Suprapubic skin (tissue), 3 donors: ENCODE results near the gene STOML1.

Experiments
- CTCF ChIP-seq, 2 donors: fragments of 200-600 bp in 1 of 2; fragments of 450-650 bp in 1 of 2; sonication (generic) in 1 of 2; IDR thresholded peaks; one replicate each; pipeline ENCODE4 v1.5.1; 2016 to 2019; ENCODE audit warnings: antibody characterized with exemption in 2 of 2, mild to moderate bottlenecking in 1 of 2, moderate library complexity in 1 of 2
- EP300 ChIP-seq: sonication (generic); formaldehyde crosslinking; IDR thresholded peaks from one replicate; pipeline ENCODE4 v1.6.1; 2017; ENCODE audit warnings: antibody characterized with exemption
- POLR2A ChIP-seq, 2 donors: fragments of 450-650 bp; IDR thresholded peaks; one replicate each; pipeline ENCODE4 v1.6.1; 2017; ENCODE audit warnings: antibody characterized with exemption in 2 of 2, mild to moderate bottlenecking in 2 of 2, moderate library complexity in 2 of 2

GRCh38 chr15:73964736-73965093 lies 27.4 kb downstream of the STOML1 start:
- peak; percentile 86 to 95 for TF ChIP-seq CTCF (IDR thresholded peaks at IDR 0.05)
- TF ChIP-seq EP300 = no peak
- TF ChIP-seq POLR2A (IDR thresholded peaks at IDR 0.05) = no peak
